ENCODE measurements around the gene EID1. TPM values are rescaled to one million over a fixed set of nuclear protein-coding genes. Genes with fewer than 3 reads are reported as not detected.

The EID1 gene
- total and polyA plus RNA-seq, 7 donors = 88.7 to 343 (median 291) TPM

DNA sequence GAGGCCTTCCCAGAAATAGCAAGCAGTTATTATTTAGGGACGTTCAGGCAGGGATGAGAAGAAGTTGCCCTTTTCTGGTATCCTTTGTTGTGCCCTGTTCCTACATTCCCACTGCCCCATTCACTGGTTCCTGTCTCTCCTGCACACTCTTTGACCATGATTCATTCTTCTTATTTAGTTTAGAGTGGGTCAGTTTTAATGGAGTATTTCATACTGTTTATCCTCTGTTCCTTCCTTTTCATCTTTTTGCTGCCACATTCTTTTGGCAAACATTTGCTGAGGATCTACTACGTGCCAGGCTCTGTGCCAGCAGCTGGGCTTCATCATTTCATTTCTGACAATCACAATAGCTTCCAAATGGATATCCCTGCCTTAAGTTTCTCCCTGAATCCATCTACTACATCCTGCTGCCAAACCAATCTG lies 11.8 kb upstream of the EID1 start:
- Histone ChIP-seq H3K4me1 (peaks cover 0 to 18% (median 7%) of the 10 kb centered on the region in 4 donors), H3K27me3 (no peaks in the 10 kb centered on the region), H3K9me3 (no peaks in the 10 kb centered on the region), H3K4me3 (no peak overlapping the region), H3K27ac (peak overlapping the region in 2 of 4 donors; percentile 41 to 59), H3K36me3 (no peaks in the 10 kb centered on the region)
- WGBS, 2 donors = 65 to 67% methylated on average over 2 of the region's 2 CpGs
- intact Hi-C loops (cut with DNase I) = no loop called here
- TF ChIP-seq EP300 (IDR thresholded peaks at IDR 0.05) (no peak), POLR2AphosphoS5 (IDR thresholded peaks at IDR 0.05) (no peak)
- DNase-seq = no peak

DNA sequence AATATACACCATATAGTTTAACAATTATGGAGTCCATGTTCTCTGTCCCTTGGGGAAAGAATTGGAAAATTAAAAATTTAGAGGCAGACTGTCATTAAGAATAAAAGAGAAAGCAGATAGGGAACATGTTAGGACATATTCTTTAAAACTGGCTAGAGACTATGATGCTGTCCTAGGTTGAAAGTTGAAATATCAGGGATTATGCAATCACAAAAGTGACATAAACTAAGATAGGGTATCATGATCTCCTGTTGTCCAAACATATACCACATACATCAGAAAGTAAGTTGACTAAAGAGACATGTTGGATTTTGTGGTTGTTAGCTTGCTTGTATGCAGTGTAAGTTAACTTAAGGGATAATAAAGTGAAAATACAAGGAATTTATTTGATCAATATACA lies 9.9 kb upstream of the EID1 start:
- H3K27me3 ChIP-seq = no peaks in the 10 kb centered on the region
- no peak for TF ChIP-seq POLR2AphosphoS5 (IDR thresholded peaks at IDR 0.05)
- no peak for TF ChIP-seq POLR2A (IDR thresholded peaks at IDR 0.05)
- TF ChIP-seq EP300 (IDR thresholded peaks at IDR 0.05) = no peak
- TF ChIP-seq, protein P1, sequence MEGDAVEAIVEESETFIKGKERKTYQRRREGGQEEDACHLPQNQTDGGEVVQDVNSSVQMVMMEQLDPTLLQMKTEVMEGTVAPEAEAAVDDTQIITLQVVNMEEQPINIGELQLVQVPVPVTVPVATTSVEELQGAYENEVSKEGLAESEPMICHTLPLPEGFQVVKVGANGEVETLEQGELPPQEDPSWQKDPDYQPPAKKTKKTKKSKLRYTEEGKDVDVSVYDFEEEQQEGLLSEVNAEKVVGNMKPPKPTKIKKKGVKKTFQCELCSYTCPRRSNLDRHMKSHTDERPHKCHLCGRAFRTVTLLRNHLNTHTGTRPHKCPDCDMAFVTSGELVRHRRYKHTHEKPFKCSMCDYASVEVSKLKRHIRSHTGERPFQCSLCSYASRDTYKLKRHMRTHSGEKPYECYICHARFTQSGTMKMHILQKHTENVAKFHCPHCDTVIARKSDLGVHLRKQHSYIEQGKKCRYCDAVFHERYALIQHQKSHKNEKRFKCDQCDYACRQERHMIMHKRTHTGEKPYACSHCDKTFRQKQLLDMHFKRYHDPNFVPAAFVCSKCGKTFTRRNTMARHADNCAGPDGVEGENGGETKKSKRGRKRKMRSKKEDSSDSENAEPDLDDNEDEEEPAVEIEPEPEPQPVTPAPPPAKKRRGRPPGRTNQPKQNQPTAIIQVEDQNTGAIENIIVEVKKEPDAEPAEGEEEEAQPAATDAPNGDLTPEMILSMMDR (IDR thresholded peaks at IDR 0.05) = no peak
- no peak for DNase-seq
- H3K4me1 ChIP-seq = peaks cover 0 to 18% (median 7%) of the 10 kb centered on the region in 4 donors
- intact Hi-C loops (cut with DNase I) = no loop called here
- no peaks in the 10 kb centered on the region for H3K9me3 ChIP-seq
- peak overlapping the region in 1 of 4 donors; percentile 56 for H3K27ac ChIP-seq
- H3K36me3 ChIP-seq = no peaks in the 10 kb centered on the region
- H3K4me3 ChIP-seq = no peak overlapping the region

DNA sequence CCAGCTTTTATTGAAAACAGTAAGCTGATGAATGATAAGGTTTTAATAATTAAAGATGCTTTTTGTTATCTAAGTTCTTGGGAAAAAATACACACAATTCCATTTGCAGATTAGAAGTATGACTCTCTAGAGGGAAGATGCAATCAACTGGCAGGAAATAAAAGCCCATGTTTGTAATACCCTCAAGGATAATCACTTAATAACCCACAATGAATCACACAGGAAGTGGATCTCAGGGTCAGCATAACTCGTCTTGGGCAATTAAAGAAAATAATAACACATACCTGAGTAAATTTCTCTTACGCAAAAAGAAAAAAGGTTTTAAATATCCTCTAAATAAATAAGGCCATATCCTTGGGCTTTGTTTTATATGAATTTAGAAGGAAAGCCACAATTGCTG lies 9.4 kb upstream of the EID1 start:
- intact Hi-C loops (cut with DNase I) = no loop called here
- Histone ChIP-seq H3K27ac (peak overlapping the region in 1 of 4 donors; percentile 56), H3K27me3 (no peaks in the 10 kb centered on the region), H3K36me3 (no peaks in the 10 kb centered on the region), H3K4me3 (no peak overlapping the region), H3K9me3 (no peaks in the 10 kb centered on the region), H3K4me1 (peaks cover 0 to 17% (median 7%) of the 10 kb centered on the region in 4 donors)
- TF ChIP-seq POLR2A (IDR thresholded peaks at IDR 0.05) (no peak), POLR2AphosphoS5 (IDR thresholded peaks at IDR 0.05) (peak in 1 of 4 donors; percentile 24), EP300 (IDR thresholded peaks at IDR 0.05) (no peak)
- TF ChIP-seq, protein P1 (IDR thresholded peaks at IDR 0.05) = no peak
- no peak for DNase-seq
- 47 to 51% methylated on average over 2 of the region's 2 CpGs for WGBS, 2 donors

DNA sequence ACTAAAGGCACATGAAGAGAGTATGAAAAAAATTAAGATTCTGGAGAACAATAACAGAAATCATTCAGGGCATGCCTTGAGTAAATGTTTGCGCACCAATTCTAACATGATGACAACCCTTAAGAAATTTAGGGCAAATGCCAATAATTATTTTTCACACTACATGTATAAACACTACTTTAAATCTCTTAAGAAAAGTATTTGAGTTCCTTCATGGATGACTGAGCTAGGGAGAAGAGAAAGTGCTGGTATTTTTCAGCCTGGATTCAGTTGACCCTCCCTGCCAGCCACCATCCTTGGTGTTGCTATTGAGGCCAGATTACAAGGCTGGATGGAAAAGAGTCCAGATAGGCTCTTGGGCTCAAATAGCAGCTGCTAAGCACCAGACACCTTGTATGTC lies 8.0 kb upstream of the EID1 start:
- no peak for TF ChIP-seq EP300 (IDR thresholded peaks at IDR 0.05)
- no peak for TF ChIP-seq POLR2AphosphoS5 (IDR thresholded peaks at IDR 0.05)
- no peak for TF ChIP-seq POLR2A (IDR thresholded peaks at IDR 0.05)
- TF ChIP-seq, protein P1 (IDR thresholded peaks at IDR 0.05) = no peak
- 100% methylated on average over 1 of the region's 1 CpG for WGBS, 2 donors
- Histone ChIP-seq H3K27me3 (no peaks in the 10 kb centered on the region), H3K9me3 (no peaks in the 10 kb centered on the region), H3K4me3 (no peak overlapping the region), H3K36me3 (no peaks in the 10 kb centered on the region), H3K4me1 (peaks cover 0 to 13% (median 7%) of the 10 kb centered on the region in 4 donors), H3K27ac (no peak overlapping the region)
- intact Hi-C loops (cut with DNase I) = no loop called here
- no peak for DNase-seq

DNA sequence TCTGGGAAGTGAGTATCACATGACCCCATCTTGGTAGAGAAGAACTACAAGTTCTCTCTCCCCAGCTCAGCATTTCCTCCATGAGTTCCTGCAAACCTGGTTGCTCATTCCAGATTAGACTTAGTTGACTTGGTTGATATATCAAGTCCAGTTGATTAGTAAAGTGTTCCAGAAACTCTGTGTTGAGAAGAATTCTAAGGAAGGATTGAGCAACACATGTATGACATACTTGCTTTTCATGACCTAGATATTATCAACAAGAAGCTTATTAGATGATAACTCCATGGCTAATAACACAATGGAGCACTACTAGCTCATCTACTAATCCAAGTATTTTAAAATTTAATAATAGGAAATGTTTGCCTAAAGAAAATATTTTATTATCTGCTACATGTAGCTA lies 6.4 kb upstream of the EID1 start:
- TF ChIP-seq POLR2A (IDR thresholded peaks at IDR 0.05) = no peak
- TF ChIP-seq, protein P1 (IDR thresholded peaks at IDR 0.05) = no peak
- no peak for TF ChIP-seq EP300 (IDR thresholded peaks at IDR 0.05)
- TF ChIP-seq POLR2AphosphoS5 (IDR thresholded peaks at IDR 0.05) = no peak
- no peaks in the 10 kb centered on the region for H3K36me3 ChIP-seq
- H3K27me3 ChIP-seq = no peaks in the 10 kb centered on the region
- no peak overlapping the region for H3K4me3 ChIP-seq
- intact Hi-C loops (cut with DNase I) = no loop called here
- no peak for DNase-seq
- H3K4me1 ChIP-seq = peaks cover 0 to under 1% (median under 1%) of the 10 kb centered on the region in 4 donors
- no peak overlapping the region for H3K27ac ChIP-seq
- H3K9me3 ChIP-seq = no peaks in the 10 kb centered on the region

Data from sigmoid colon (tissue), 7 donors.